HepG2 (cell line): Measurements from ENCODE around the gene C11orf86. TPM values are rescaled to one million over a fixed set of nuclear protein-coding genes. Genes with fewer than 3 reads are reported as not detected.
A peak's percentile ranks its signal among the peaks of the same experiment; 100 is the strongest.

Source experiments
- ATRX ChIP-seq: sonication (generic); formaldehyde crosslinking; IDR thresholded peaks from 2 replicates; pipeline ENCODE4 v1.4.0; 2020; ENCODE audit warnings: missing genetic modification reagents, borderline replicate concordance
- CENPX ChIP-seq: sonication (generic); formaldehyde crosslinking; IDR thresholded peaks from 2 replicates; pipeline ENCODE4 v1.9.0; 2021; ENCODE audit warnings: mild to moderate bottlenecking, missing genetic modification reagents, moderate library complexity
- CHD4 ChIP-seq: fragments of 200-600 bp; sonication (generic); IDR thresholded peaks from 2 replicates; pipeline ENCODE4 v1.7.0; 2017; ENCODE audit warnings: mild to moderate bottlenecking, low read length, borderline replicate concordance
- DMAP1 ChIP-seq: IDR thresholded peaks from 2 replicates; pipeline ENCODE4 v1.6.1; 2016
- EP300 ChIP-seq, 3 experiments: sonication (generic) in 1 of 3; formaldehyde crosslinking in 1 of 3; IDR thresholded peaks; 2 replicates each; pipeline versions ENCODE4 v1.5.1 to v1.6.1; 2011 to 2020; ENCODE audit warnings: low read depth in 2 of 3, low read length in 2 of 3, borderline replicate concordance in 1 of 3, improper control_type of control experiment in 1 of 3, mild to moderate bottlenecking in 1 of 3, missing genetic modification reagents in 1 of 3, moderate library complexity in 1 of 3
- FLYWCH1 ChIP-seq: sonication (generic); formaldehyde crosslinking; IDR thresholded peaks from 2 replicates; pipeline ENCODE4 v1.8.1; 2023; ENCODE audit warnings: mild to moderate bottlenecking, missing genetic modification reagents
- KLF15 ChIP-seq: sonication (generic); formaldehyde crosslinking; IDR thresholded peaks from 2 replicates; pipeline ENCODE4 v1.8.1; 2023; ENCODE audit warnings: borderline replicate concordance, mild to moderate bottlenecking, inconsistent platforms, missing genetic modification reagents, mixed read lengths
- PRMT3 ChIP-seq: sonication (generic); formaldehyde crosslinking; IDR thresholded peaks from 2 replicates; pipeline ENCODE4 v1.8.1; 2022; ENCODE audit warnings: low read depth, mild to moderate bottlenecking, moderate library complexity, missing genetic modification reagents, borderline replicate concordance
- RBFOX2 ChIP-seq: fragments of 200-400 bp; formaldehyde crosslinking; IDR thresholded peaks from 2 replicates; pipeline ENCODE4 v1.6.1; 2017; ENCODE audit warnings: low read depth, mild to moderate bottlenecking, low read length
- RFXANK ChIP-seq: IDR thresholded peaks from 2 replicates; pipeline ENCODE4 v1.6.1; 2016
- RORA ChIP-seq: sonication (generic); formaldehyde crosslinking; IDR thresholded peaks from 2 replicates; pipeline ENCODE4 v1.5.0; 2020; ENCODE audit warnings: mild to moderate bottlenecking, missing genetic modification reagents, moderate library complexity
- SNAPC2 ChIP-seq: sonication (generic); formaldehyde crosslinking; IDR thresholded peaks from 2 replicates; pipeline ENCODE4 v1.8.1; 2022; ENCODE audit warnings: mild to moderate bottlenecking, missing genetic modification reagents
- THAP11 ChIP-seq: IDR thresholded peaks from 2 replicates; pipeline ENCODE4 v1.6.1; 2016; ENCODE audit warnings: missing biosample characterization, missing genetic modification reagents
- XRCC5 ChIP-seq: fragments of 200-400 bp; formaldehyde crosslinking; optimal IDR thresholded peaks from 2 replicates; pipeline ENCODE3; 2017; ENCODE audit warnings: mild to moderate bottlenecking, low read length
- ZBTB21 ChIP-seq: sonication (generic); formaldehyde crosslinking; IDR thresholded peaks from 2 replicates; pipeline ENCODE4 v1.4.0; 2020; ENCODE audit warnings: missing genetic modification reagents
- ZBTB38 ChIP-seq: sonication (generic); formaldehyde crosslinking; IDR thresholded peaks from 2 replicates; pipeline ENCODE4 v1.5.1; 2020; ENCODE audit warnings: mild to moderate bottlenecking, missing genetic modification reagents
- ZC3H13 ChIP-seq: sonication (generic); formaldehyde crosslinking; IDR thresholded peaks from 2 replicates; pipeline ENCODE4 v1.8.1; 2023; ENCODE audit warnings: mild to moderate bottlenecking, missing genetic modification reagents, moderate library complexity
- ZNF121 ChIP-seq: sonication (generic); formaldehyde crosslinking; IDR thresholded peaks from 2 replicates; pipeline ENCODE4 v1.5.0; 2020; ENCODE audit warnings: mild to moderate bottlenecking, missing genetic modification reagents
- ZNF382 ChIP-seq: sonication (generic); formaldehyde crosslinking; IDR thresholded peaks from 2 replicates; pipeline ENCODE4 v1.5.0; 2020; ENCODE audit warnings: missing genetic modification reagents, mild to moderate bottlenecking, borderline replicate concordance
- ZNF543 ChIP-seq: sonication (generic); formaldehyde crosslinking; IDR thresholded peaks from 2 replicates; pipeline ENCODE4 v1.4.0; 2020; ENCODE audit warnings: mild to moderate bottlenecking, missing genetic modification reagents
- ZNF660 ChIP-seq: sonication (generic); formaldehyde crosslinking; IDR thresholded peaks from 2 replicates; pipeline ENCODE4 v1.5.1; 2020; ENCODE audit warnings: mild to moderate bottlenecking, low read depth, missing genetic modification reagents, borderline replicate concordance
- ZNF878 ChIP-seq: sonication (generic); formaldehyde crosslinking; IDR thresholded peaks from 2 replicates; pipeline ENCODE4 v1.8.1; 2023; ENCODE audit warnings: mild to moderate bottlenecking, missing genetic modification reagents, moderate library complexity
- ZSCAN9 ChIP-seq: IDR thresholded peaks from 2 replicates; pipeline ENCODE4 v1.6.1; 2016; ENCODE audit warnings: borderline replicate concordance
- ZZZ3 ChIP-seq: sonication (generic); formaldehyde crosslinking; IDR thresholded peaks from 2 replicates; pipeline ENCODE4 v1.4.0; 2020; ENCODE audit warnings: missing genetic modification reagents, mild to moderate bottlenecking, borderline replicate concordance
- polyA plus RNA-seq, 8 experiments: library from polyadenylated mRNA; depleted of rRNA in 3 of 8; stranded (reverse) in 7 of 8; unstranded in 1 of 8; fragments of >200 nt; fragmentation: Illumina TruSeq in 4 of 8; extraction: Trizol in 4 of 8; gene quantifications; 2 replicates each; pipeline versions ENCODE4 v1.2.1 to v1.2.3, GENCODE V29; 2011 to 2016; ENCODE audit warnings: low read depth in 4 of 8, missing spikeins in 1 of 8, mixed read lengths in 1 of 8; ENCODE audit not compliant: insufficient read depth in 1 of 8
- total RNA-seq, 5 experiments: library from RNA; depleted of rRNA; stranded (reverse); fragments of >200 nt; fragmentation: Illumina TruSeq; extraction: Trizol; gene quantifications; 2 replicates each; pipeline ENCODE4 v1.2.3, GENCODE V29; 2016; ENCODE audit warnings: low read depth in 1 of 5
- TF ChIP-seq, protein P1 (sequence below): IDR thresholded peaks from 2 replicates; pipeline ENCODE4 v1.6.1; 2016; ENCODE audit warnings: low read depth, control low read depth
- TF ChIP-seq, protein P2 (sequence below): sonication (generic); formaldehyde crosslinking; IDR thresholded peaks from 2 replicates; pipeline ENCODE4 v1.5.0; 2020; ENCODE audit warnings: missing genetic modification reagents
- TF ChIP-seq, protein P3 (sequence below): sonication (generic); formaldehyde crosslinking; IDR thresholded peaks from 2 replicates; pipeline ENCODE4 v1.5.1; 2020; ENCODE audit warnings: mild to moderate bottlenecking, missing genetic modification reagents, borderline replicate concordance
- TF ChIP-seq, protein P4 (sequence below): sonication (generic); formaldehyde crosslinking; IDR thresholded peaks from 2 replicates; pipeline ENCODE4 v1.8.0; 2022; ENCODE audit warnings: missing genetic modification reagents, low read depth, mild to moderate bottlenecking, borderline replicate concordance

The C11orf86 gene
- total and polyA plus RNA-seq, 2 of the 13 experiments (the other 11 are each of a cell fraction or from before 2014, with no cell fraction given): 0.11 to 0.18 TPM

DNA sequence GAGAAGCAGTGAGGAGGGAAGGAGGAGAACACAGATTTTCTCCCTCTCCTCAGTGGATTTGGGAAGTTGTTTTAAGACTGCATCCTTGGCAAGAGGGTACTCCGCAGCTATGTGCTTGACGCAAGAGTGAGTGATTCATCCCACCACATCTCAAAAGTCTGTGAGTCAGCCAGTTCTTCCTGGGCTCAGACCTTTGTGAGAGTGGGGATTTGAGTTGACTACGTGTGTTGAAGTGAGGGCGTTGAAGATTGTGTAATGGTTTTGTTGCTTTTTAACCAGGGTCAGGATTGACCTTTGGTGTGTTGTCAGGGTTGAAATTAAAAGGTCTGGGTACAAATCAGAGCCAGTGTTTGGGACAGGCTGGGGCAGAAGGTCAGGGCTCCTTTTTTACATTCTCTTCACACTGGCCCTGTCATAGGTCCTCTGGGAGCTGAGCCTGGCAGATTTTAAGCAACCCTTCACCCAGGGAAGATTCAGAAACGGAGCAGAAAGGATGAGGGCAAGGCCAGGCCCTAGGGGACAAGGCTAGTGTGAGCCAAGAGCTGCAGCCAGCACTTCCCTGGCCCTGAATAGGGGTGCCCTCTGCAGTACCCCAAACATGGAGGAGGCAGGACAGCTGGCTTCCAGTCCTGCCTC, 4.2 kb upstream of the C11orf86 start (continued):
- TF ChIP-seq ZBTB21 (CRISPR knock-in tag): peak; percentile 72
- peak; percentile 91 for TF ChIP-seq ZNF878 (CRISPR knock-in tag)
- TF ChIP-seq XRCC5: peak; percentile 58
- TF ChIP-seq RORA (CRISPR knock-in tag): no peak
- TF ChIP-seq RFXANK (CRISPR knock-in tag): no peak
- TF ChIP-seq KLF15 (CRISPR knock-in tag): no peak
- no peak for TF ChIP-seq ZC3H13 (CRISPR knock-in tag)
- no peak for TF ChIP-seq CHD4
- no peak for TF ChIP-seq ZNF660 (CRISPR knock-in tag)
- no peak for TF ChIP-seq ZNF382
- no peak for TF ChIP-seq ATRX
- TF ChIP-seq CENPX (CRISPR knock-in tag): no peak
- peak; percentile 83; the same call in 1 of the 2 replicates for TF ChIP-seq SNAPC2 (CRISPR knock-in tag)
- TF ChIP-seq ZSCAN9: peak; percentile 72; the same call in 1 of the 2 replicates
- TF ChIP-seq, protein P1, sequence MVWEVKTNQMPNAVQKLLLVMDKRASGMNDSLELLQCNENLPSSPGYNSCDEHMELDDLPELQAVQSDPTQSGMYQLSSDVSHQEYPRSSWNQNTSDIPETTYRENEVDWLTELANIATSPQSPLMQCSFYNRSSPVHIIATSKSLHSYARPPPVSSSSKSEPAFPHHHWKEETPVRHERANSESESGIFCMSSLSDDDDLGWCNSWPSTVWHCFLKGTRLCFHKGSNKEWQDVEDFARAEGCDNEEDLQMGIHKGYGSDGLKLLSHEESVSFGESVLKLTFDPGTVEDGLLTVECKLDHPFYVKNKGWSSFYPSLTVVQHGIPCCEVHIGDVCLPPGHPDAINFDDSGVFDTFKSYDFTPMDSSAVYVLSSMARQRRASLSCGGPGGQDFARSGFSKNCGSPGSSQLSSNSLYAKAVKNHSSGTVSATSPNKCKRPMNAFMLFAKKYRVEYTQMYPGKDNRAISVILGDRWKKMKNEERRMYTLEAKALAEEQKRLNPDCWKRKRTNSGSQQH (CRISPR knock-in tag): peak; percentile 68; the same call in 1 of the 2 replicates
- 0 out of 2 replicates have a peak, but pooled peaks have one; percentile 30 for TF ChIP-seq ZNF121 (CRISPR knock-in tag)
- TF ChIP-seq ZZZ3: no peak
- no peak for TF ChIP-seq RBFOX2
- peak; percentile 82 for TF ChIP-seq THAP11
- peak; percentile 72 to 89; a peak in 3 of 4 replicates for TF ChIP-seq EP300 (IDR thresholded peaks at IDR 0.05; ENCODE audit: low read depth in 2 of 2, low read length in 2 of 2)
- TF ChIP-seq EP300 (CRISPR knock-in tag; IDR thresholded peaks at IDR 0.05; ENCODE audit: borderline replicate concordance): peak; percentile 60; the same call in 1 of the 2 replicates
- TF ChIP-seq, protein P2, sequence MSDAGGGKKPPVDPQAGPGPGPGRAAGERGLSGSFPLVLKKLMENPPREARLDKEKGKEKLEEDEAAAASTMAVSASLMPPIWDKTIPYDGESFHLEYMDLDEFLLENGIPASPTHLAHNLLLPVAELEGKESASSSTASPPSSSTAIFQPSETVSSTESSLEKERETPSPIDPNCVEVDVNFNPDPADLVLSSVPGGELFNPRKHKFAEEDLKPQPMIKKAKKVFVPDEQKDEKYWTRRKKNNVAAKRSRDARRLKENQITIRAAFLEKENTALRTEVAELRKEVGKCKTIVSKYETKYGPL (CRISPR knock-in tag): peak; percentile 75
- TF ChIP-seq, protein P3, sequence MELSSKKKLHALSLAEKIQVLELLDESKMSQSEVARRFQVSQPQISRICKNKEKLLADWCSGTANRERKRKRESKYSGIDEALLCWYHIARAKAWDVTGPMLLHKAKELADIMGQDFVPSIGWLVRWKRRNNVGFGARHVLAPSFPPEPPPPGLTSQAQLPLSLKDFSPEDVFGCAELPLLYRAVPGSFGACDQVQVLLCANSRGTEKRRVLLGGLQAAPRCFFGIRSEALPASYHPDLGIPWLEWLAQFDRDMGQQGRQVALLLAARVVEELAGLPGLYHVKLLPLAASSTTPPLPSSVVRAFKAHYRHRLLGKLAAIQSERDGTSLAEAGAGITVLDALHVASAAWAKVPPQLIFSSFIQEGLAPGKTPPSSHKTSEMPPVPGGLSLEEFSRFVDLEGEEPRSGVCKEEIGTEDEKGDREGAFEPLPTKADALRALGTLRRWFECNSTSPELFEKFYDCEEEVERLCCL: no peak
- TF ChIP-seq DMAP1 (CRISPR knock-in tag): no peak; the same call in 1 of the 2 replicates
- TF ChIP-seq ZNF543 (CRISPR knock-in tag): no peak
- no peak for TF ChIP-seq ZBTB38 (CRISPR knock-in tag)
- TF ChIP-seq, protein P4, sequence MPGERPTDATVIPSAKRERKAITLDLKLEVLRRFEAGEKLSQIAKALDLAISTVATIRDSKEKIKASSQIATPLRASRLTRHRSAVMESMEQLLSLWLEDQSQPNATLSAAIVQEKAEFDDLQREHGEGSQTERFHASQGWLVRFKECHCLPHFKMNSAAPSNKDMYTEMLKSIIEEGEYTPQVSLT: no peak
- no peak for TF ChIP-seq PRMT3
- no peak for TF ChIP-seq FLYWCH1
